HG03280 (cell line): ENCODE data around the gene AKTIP.

Experiments
- ATAC-seq: cut with Tn5 transposase; IDR thresholded peaks from one replicate; pipeline ENCODE4 v1.9.1; 2021; ENCODE audit warnings: mild to moderate bottlenecking, moderate library complexity; ENCODE audit not compliant: unreplicated experiment

The AKTIP gene

DNA sequence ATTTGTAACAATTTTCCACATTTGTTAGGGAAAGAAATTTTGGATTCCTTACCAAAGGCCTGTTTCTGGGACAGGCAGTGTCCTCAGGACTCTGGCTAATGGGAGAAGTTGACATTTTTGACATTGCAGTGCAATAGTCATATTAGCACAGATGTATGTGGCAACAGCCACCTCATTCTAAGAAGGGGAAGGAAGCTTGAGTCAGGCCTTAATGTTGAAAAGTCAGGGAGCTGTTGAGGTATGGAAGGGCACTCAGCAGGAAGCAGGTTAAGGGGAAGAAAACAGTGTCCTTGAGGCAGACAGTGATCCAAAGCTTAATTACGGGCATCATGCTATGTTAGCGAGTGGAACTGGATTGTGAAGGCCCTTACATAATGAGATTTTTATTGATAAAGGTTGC lies 20.9 kb downstream of the AKTIP start:
- no peak for ATAC-seq

DNA sequence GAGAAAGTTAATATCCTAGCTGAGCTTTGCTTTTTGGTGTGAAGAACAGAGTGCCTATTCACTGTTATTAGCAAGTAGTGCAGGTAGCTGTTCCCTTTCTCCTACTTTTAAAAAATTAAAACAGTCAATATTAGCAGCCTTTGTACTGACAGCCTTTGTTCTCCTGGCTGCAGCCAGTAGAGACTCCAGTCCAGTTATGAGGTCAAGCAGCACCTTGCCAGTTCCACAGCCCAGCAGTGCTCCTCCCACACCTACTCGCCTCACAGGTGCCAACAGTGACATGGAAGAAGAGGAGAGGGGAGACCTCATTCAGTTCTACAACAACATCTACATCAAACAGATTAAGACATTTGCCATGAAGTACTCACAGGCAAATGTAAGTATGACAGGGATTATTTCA lies 22.6 kb downstream of the AKTIP start:
- no peak for ATAC-seq

DNA sequence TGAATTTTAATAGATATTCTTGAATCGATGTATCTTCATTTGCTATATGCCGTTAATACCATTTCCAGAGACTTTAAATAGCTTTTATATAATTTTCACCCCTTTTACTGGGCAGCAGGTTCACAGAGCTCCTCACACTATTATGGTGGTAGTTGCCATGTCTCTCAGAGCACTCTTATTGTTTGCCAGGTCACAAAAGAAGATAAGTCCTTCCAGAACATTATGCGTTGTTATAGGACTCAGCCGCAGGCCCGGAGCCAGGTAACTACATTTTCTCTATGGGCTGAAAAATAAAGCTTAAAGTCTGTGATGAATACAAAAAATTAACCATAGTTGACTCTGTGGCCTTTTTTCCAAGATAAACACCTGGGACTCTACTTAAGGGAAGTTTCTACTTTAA lies 24.0 kb downstream of the AKTIP start:
- no peak for ATAC-seq

DNA sequence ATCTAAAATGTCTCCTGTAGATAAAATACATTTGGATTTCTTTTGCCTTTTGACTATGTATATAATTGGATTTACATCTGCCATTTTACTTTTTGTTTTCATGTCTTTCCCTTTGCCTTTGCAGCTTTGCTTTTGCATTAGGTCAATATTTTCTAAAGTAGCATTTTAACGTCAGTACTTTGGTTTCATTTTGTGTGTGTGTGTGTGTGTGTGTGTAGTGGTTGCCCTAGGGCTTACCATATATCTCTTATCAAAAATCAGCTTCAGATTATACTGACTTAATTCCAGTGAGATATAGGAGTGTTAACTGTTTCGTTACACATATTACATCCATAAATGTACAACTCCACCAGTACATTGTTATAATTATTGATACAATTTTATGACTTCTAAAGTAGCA lies 26.1 kb downstream of the AKTIP start:
- no peak for ATAC-seq

GRCh38 chr16:53465606-53466280 lies 37.3 kb downstream of the AKTIP start:
- ATAC-seq, result no peak

- no peak for ATAC-seq
Measured at GRCh38 chr16:53458635-53459034, 44.4 kb downstream of the AKTIP start.

DNA sequence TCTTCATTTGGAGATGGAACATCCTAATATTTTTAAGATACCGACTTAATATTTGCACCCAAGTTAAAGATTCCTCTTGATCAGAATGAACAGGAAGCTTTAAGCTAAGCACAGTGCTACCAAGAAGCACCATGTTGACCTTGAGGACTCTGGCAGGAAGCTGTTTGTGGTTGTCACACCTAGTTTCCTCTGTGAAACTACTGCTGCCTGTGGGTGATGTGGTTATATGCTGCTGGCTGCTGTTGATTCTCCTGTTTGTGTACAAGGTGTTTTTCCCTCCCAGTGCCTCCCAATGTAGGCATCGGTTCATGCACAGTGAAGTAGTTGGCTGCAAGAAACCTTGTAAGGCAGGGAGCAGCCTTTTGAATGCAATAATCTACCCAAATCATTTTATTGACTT lies 45.3 kb downstream of the AKTIP start:
- ATAC-seq, result peak; percentile 100

DNA sequence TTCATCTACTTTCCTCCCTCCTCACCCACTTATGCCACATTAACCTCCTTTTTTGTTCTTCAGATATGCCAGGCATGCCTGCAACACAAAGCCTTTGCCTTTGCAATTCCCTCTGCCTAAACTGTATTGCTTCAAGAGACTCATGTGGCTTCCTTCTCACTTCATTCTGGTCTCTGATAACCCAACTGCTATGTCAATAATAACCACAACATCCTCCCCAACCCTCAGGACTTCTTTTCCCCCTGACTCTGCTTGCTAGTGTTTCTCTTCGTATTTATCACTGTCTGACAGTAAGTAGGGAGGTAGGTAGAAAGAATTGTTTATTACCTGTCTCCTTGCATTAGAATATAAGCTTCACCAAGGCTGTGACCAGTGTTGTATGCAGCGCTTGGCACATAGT lies 46.4 kb downstream of the AKTIP start:
- no peak for ATAC-seq

DNA sequence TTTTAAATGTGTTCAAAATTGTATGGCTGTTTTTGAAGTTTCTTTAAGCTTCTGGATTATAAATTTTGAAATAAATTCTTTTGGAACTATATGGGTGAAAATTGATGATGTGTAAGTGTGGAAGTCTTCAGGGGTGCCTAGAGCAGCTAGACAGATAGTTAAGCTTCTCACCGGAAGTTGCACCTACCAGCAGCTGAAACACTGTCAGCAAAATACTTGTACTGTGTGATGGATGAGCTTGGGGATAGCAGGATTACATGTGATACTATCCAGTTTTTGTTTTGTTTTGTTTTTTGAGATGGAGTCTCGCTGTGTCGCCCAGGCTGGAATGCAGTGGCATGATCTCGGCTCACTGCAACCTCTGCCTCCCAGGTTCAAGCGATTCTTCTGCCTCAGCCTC lies 49.1 kb downstream of the AKTIP start:
- ATAC-seq, result no peak

- ATAC-seq, result no peak
Measured at GRCh38 chr16:53449816-53450517, 53.0 kb downstream of the AKTIP start.

- no peak for ATAC-seq
Measured at GRCh38 chr16:53446090-53446489, 56.9 kb downstream of the AKTIP start.

DNA sequence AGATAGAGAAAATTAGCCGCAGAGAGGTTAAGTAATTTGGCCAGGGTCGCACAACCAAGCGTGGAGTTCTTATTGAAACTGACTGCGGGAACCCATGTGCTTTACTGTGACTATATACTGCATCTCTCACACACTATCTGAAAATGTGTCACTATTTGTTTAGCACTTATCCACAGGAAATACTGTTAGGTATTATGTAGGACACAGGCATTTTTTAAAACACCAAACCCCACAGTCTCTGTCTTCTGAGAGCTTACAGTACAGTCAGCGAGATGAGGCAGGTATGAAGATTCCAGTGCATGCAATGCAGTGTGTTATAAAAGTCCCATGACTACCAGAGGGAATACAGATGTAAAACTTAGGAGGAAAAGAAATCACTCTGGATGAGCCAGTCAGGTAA lies 57.5 kb downstream of the AKTIP start:
- no peak for ATAC-seq
